GM21619 (cell line): ENCODE measurements around the gene DNAJC1.

Source experiments
- ATAC-seq: cut with Tn5 transposase; IDR thresholded peaks from one replicate; pipeline ENCODE4 v1.9.1; 2021; ENCODE audit not compliant: unreplicated experiment

The DNAJC1 gene

DNA sequence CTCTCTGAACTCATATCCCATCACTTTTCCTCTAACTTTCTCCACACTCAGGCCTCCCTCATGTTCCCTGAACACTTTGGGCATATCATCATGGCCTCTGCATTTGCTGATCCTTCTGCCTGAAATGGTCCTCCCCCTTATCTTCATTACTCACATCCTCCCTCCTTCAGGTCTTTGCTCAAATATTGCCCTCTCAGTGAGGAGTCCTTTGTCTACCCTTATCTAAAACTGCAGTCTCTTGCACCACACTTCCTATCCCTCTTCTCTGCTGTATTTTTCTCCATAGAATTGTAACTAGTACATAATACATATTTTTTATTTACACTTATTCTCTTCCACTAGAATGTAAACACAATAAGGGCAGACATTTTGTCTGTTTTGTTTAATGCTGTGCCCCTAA lies 41.7 kb downstream of the DNAJC1 start:
- ATAC-seq, result no peak

DNA sequence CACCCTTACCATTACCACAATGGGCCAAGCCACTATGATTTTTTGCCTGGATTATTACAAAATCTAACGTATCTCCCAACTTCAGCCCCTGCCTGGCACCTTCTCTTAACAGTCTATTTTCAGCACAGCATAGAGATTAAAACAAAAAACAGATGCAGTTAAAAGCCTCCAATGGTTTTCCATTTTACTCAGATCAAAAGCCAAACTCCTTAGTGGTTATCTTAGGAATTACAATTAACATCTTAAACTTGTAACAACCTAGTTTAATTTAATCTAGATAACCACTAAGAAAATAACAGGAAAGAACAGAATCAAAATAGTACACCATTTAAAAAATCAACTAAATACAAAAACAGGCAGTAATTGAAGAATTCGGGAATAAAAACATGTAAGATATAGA lies 43.5 kb downstream of the DNAJC1 start:
- no peak for ATAC-seq

GRCh38 chr10:21954690-21955089 lies 48.8 kb downstream of the DNAJC1 start:
- no peak for ATAC-seq

GRCh38 chr10:21954132-21954531 lies 49.4 kb downstream of the DNAJC1 start:
- peak; percentile 68 for ATAC-seq

GRCh38 chr10:21953585-21954057 lies 49.9 kb downstream of the DNAJC1 start:
- peak; percentile 61 for ATAC-seq

DNA sequence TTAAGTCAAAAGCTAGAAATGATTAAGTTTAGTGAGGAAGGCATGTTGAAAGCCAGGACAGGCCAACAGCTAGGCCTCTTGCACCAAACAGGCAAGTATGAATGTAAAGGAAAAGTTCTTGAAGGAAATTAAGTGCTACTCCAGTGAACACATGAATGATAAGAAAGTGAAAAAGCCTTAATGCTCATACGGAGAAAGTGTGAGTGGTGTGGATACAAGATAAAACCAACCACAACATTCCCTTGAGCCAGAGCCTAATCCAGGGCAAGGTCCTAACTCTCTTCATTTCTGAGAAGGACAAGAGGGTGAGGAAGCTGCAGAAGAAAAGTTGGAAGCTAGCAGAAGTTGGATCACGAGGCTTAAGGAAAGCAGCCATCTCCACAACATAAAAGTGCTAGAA lies 53.0 kb downstream of the DNAJC1 start:
- no peak for ATAC-seq

DNA sequence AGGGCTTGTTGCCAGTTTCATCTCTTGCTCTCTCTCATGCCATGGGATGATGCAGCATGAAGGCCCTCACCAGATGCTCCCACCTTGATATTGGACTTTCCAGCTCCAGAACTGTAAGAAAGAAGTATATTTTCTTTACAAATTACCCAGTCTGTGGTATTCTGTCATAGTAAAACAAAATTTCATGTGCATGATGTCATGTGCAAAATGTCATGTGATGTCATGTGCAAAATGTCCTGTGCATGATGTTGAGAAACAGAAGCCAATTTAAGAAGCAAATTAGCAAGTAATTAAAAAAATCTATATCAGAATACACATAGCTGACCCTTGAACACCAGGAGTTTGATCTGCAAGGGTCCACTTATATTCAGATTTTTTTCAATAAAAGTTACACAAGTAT lies 56.6 kb downstream of the DNAJC1 start:
- ATAC-seq, result no peak

- ATAC-seq, result no peak
These were observed 58.7 kb downstream of the DNAJC1 start for GRCh38 chr10:21944727-21945386.

DNA sequence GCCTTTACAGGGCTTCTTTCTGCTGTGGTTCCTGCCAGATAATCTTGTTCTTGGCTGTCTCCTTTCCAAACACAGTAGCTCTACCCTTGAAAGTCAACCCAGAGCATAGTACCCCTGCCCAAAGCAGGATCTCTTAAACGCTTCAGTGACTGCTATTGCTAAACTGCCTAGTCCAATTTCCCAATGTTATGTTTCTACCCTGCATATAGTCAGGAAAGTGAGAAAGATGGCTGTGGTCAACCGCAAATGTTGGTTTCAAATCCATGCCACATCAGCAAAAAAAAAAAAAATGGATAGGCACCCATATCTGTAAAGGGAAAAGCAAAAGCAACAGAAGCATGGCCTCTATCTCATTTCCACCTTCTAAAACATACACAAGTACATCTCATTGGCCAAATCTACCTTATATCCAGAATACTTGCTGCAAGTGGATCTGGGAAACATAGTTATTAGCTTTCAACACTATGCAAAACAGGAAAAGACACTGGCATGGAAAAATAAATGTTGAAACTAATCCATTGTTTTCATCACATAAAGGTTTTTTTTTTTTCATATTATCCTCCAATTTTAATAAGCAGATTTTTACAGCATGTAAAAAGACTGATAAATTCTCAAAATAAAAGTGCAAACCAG lies 59.8 kb downstream of the DNAJC1 start:
- ATAC-seq, result no peak

DNA sequence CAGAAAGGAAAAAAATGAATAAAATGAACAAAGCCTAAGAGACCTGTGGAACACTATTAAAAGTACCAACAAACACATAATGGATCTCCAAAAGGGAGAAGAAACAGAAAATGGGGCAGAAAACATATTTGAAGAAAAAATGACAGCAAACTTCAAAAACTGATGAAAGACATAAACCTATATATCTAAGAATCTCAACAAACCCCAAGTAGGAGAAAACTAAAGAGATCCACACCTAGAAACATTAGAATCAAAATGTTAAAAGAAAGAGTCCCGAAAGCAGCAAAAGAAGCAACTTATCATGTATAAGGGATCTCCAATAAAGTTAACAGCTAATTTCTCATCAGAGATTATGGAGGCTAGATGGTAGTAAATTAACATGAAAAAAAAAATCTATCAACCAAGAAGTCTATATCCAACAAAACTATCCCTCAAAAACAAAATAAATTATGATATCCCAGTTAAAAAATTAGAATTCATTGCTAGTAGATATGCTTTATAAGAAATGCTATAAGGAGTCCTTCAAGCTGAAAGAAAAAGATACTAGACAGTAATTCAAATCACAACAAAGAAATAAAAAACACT lies 68.0 kb downstream of the DNAJC1 start:
- no peak for ATAC-seq

- no peak for ATAC-seq
These were observed 69.2 kb downstream of the DNAJC1 start for GRCh38 chr10:21934307-21934706.

DNA sequence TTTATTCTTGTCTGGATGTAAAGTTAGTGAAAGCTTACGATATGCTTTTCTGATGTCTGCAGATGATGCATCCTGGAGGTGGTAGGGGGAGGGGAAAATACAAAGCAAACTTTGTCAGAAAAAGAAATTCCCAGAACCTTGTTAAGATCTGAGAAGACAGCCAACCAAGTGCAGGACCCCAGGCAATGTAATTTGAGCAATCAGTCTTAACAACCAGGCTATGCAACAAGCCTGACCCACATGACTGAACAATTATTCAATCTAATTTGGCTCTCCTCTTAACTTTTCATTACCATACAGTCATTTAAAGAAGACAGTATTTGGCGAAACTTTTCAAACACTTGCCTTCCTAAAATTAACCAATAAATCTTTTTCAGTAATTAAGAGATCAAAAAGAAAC lies 74.5 kb downstream of the DNAJC1 start:
- no peak for ATAC-seq

DNA sequence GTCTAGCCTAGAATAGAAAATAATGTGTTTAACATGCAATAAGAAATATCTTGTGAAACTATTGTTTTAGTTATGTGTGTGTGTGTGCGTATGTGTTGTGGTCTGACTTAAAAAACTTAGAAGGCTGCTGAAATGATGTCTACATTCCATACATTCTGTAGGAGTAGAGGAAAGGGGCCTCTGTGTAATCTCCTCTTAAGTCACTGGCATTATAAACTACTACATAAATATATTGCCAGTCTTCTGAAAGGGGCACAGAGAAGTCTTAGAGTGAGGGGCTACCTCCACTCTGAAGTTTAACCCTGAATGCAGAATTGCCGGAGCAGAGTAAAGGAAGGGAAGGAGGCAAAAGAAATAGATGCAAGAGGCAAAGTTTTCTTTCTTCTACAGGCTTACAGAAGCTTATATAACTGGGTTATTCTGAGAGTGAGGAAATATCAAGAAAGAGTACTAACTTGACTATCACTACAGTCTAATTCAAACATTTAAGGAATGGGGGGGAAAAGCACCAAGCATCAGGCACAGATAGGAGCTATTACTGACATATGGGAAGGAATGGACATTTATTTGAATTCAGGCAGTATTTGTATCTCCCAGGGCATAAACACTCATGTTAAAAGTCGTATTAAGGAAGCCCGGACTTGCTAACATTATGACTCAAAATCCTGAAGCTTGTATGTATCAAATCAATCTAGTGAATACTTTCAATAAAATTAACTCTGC lies 75.7 kb downstream of the DNAJC1 start:
- no peak for ATAC-seq

- no peak for ATAC-seq
These were observed 76.6 kb downstream of the DNAJC1 start for GRCh38 chr10:21926949-21927348.

DNA sequence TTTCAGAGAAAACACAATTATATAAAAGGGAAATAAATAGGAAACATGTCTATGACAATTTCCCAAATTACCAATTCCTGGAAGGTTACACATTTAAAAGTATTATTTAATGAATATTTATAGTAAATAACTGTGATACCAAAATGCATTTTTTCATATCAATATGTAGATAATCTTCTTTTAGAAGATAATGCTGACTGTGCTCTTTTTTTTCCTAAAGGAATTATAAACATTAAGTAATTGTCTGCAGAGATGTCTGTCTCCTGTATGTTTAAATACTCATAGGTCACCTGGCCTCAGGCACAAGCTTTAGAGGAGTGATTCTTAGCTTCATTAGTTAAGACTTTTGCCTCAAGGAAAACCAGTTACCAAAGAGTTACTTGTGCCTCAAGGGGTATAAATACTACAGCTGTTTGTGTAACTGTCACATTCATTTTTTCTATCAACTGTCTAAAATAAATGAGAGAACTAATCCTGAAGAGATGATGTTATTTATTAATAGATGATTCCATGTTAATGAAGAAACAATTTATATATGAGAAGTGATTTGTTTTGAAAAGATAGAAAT lies 77.1 kb downstream of the DNAJC1 start:
- ATAC-seq, result no peak

DNA sequence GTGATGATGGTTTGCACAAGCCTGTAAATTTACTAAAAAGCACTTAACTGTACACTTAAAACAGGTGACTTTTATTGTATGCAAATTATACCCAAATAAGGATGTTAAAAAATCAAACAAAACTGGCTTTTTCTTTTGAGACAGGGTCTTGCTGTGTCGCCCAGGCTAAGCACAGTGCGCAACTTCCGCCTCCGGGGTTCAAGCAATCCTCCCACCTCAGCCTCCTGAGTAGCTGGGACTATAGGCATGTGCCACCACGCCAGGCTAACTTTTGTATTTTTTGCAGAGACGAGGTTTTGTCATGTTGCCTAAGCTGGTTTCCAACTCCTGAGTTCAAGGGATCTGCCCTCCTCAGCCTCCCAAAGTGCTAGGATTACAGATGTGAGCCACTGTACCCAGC lies 77.7 kb downstream of the DNAJC1 start:
- ATAC-seq, result no peak

DNA sequence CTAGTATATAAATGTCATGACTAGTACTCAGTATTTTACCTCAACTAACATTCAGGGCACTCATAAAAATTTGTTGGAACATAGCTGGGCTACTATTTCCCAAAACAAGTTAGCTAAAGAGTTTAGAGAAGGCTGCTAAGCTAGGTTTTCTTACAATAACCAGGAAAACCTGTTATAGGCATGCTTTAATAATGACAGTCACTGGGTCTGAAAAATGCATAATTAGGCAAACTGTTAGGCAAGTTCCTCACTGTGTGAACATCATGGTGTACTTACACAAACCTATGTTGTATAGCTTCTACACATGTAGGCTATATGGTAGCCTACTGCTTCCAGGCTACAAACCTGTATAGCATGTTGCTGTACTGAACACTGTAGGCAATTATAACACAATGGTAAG lies 79.0 kb downstream of the DNAJC1 start:
- ATAC-seq, result no peak

DNA sequence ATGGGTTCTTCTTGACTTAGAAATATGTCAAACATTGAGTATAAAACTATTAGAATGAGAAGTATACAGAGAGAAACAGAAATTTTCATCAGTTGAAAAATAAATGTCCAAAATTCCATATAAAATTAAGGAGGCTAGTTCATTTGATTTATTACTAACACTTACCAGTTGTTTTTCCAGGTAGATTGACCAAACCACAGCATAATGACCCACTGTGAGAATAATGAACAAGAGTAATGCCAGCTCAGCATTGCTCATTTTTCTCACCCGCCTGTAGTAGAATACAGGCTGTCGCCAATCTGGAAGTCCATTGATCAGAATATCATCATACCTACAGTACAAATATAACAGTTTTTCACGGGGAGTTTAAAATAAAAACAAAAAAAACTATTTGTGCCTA lies 82.9 kb downstream of the DNAJC1 start:
- no peak for ATAC-seq

DNA sequence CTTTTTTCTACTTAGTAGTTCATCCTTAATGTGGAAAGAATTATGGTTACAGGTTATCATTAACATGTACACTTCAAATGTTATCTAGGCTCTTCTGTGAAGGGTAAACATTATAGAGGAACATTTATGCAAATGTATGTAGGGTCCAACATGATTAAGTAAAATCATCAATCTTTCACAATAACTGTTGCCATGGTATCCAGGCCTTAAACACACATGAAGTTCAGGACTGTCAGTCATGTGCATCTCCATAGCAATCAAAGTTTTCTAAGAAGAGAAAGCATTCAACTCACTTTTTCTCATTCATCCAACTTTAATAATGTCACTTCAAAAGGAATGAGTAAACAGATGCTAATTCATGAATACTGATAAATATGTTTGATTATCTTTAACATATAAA lies 83.6 kb downstream of the DNAJC1 start:
- no peak for ATAC-seq

GRCh38 chr10:21919117-21919516 lies 84.4 kb downstream of the DNAJC1 start:
- ATAC-seq, result no peak

DNA sequence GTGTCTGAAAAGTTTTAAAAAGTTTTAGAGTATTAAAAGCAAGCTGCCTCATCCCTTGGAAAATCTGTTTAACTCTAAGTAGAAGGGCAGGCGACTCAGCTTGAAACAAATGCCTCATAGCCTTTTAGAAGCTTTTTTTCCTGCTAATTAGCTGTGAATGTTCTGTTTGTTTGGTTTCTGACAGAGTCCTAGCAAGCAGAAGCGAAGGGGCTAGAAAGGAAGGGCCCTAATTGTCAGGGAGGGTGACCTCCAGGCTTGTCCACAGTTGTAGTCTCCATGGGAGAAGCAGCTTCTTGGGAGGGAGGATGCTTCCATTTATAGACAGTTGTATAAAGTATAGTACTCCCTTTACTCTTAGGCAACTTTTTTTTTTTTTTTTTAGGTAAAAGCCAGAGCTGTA lies 90.9 kb downstream of the DNAJC1 start:
- ATAC-seq, result no peak

DNA sequence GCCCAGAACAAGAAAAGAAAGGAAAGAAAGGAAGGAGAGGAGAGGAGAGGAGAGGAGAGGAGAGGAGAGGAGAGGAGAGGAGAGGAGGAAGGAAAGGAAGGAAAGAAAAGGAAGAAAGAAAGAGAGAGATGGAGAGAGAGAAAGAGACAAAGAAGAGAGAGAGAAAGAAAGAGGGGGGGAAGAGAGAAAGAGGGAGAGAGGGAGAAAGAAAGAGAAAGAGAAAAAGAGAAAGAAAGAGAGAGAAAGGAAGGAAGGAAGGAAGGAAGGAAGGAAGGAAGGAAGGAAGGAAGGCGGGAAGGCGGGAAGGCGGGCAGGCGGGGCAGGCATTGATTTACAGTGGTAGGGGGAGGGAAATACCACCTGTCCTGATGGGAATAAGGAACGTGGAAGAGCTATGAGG lies 92.7 kb downstream of the DNAJC1 start:
- ATAC-seq, result no peak
